Dendritic cell treated with granulocyte-macrophage colony-stimulating factor and Interleukin-4, amounts not matched to agents 40 ng/mL and 50 ng/mL, for 4 days (primary cell): ENCODE measurements around the gene INPP5D.
"Not testable (repeated sequence)": the region's sequence is repeated elsewhere in the genome, so short reads cannot be mapped to it uniquely, and the experiment has no call there.

Experiments used
- H3K27ac Mint-ChIP-seq: one replicate; pipeline ENCODE4 v1.8.0; 2022; ENCODE audit warnings: mild to moderate bottlenecking, mixed read lengths
- H3K27me3 Mint-ChIP-seq: one replicate; pipeline ENCODE4 v1.8.0; 2022; ENCODE audit warnings: mild to moderate bottlenecking, mixed read lengths
- H3K36me3 Mint-ChIP-seq: one replicate; pipeline ENCODE4 v1.8.0; 2022; ENCODE audit warnings: low read depth, mixed read lengths
- H3K4me1 Mint-ChIP-seq: one replicate; pipeline ENCODE4 v1.8.0; 2022; ENCODE audit warnings: low read depth, mixed read lengths
- H3K4me3 Mint-ChIP-seq: one replicate; pipeline ENCODE4 v1.8.0; 2022; ENCODE audit warnings: mild to moderate bottlenecking, moderate library complexity, mixed read lengths
- H3K9me3 Mint-ChIP-seq: one replicate; pipeline ENCODE4 v1.8.0; 2022; ENCODE audit warnings: mixed read lengths
- intact Hi-C: fragments of 100-400 bp; cut with micrococcal nuclease; formaldehyde crosslinking; loops from one replicate; pipeline ENCODE4 v1.15.0; 2022

Gene INPP5D

DNA sequence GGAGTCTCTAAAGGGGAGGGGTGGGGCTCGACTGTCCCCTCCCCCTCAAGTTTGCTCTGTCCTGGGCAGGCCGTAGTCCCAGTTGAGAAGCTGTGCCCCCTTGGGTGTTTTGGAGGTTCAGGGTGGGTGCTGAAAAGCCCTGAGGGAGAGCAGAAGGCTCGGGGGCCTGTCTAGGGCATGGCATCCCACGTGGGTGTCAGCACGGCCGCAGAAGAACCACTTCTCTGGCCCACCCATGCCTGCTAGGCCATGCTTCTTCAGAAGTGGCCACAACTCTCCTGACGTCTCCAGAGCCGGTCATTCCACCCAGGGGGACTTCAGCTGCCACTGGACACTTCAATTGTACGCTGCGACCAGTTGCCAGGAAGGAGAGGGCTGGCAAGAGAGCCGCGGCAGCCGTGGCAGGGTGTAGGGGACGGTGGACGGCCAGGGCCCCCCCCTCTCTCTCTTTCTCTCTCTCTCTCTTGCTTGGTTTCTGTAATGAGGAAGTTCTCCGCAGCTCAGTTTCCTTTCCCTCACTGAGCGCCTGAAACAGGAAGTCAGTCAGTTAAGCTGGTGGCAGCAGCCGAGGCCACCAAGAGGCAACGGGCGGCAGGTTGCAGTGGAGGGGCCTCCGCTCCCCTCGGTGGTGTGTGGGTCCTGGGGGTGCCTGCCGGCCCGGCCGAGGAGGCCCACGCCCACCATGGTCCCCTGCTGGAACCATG lies at the start of gene INPP5D:
Gene INPP5D (plus strand): TSS at position 546 of the 704 bp plus-strand sequence. CDS start 137 bp downstream, at position 683.
- peak within 1 kb of the TSS; percentile 92 for H3K27ac Mint-ChIP-seq
- peaks cover 54% of the 10 kb centered on the region for H3K4me1 Mint-ChIP-seq
- H3K4me3 Mint-ChIP-seq, result peak within 1 kb of the TSS; percentile 95
- intact Hi-C loops, result loop anchor here (2.0 to 5.0 kb wide), 2 partner anchors 23 to 192 kb away; partner anchors contain the start of gene ATG16L1
- H3K36me3 Mint-ChIP-seq, result peaks cover 44% of the 10 kb centered on the region
- no peaks in the 10 kb centered on the region for H3K9me3 Mint-ChIP-seq
- no peaks in the 10 kb centered on the region for H3K27me3 Mint-ChIP-seq

DNA sequence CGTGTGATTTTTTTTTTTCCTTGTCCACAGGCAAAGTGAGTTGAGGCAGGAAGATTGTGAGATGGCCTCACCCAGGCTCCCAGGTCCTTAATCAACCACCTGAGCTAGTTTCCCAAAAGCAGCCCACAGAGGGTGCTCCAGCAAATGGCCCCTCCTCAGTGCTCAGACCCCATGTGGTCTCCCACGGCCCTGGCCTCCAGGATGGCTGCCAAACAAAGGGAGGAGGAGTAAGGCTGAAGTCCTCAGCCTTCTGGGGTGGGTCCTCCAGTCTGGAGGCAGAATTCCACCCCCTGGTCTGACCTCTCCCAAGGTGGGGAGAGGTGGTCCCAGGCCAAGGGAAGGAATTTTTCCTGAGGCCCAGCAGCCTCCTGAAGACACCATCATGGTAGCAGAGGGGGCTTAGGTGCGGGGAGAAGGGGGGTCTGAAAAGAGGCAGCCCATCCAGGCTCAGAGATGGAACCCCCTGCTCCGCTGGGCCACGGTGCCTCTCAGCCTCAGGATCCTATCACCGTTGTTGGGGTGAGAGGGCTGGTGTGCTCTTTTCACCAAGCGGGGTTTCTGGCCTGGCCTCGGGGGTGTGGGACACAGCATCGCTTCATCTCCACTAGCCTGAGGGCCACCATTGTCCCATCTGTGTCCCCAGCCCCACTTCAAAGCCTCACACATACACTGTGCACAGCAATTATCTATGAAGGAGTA lies 49.4 kb upstream of the INPP5D start:
- Mint-ChIP-seq H3K9me3 (peaks cover 10% of the 10 kb centered on the region), H3K36me3 (no peaks in the 10 kb centered on the region), H3K4me1 (peaks cover 18% of the 10 kb centered on the region), H3K27me3 (peaks cover 17% of the 10 kb centered on the region), H3K27ac (no peak overlapping the region), H3K4me3 (no peak overlapping the region)
- intact Hi-C loops, result no loop called here

DNA sequence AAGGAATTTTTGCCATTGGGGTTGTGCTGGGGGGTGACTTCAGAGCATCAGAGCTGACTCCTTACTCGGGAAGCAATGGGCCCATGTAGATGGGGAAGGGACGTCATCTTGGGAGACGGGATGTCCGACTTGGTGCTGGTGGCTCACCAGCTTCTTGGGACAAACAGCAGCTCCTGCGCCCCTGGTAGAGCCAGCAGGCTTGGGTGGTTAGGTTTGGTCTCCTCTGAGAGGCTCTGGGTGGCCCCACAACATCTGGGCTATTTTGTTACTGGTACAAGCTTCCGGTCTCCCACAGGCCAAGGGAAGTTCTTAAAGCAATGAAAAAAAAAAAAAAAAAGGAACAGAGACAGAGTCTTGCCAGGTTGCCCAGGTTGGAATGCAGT lies 48.9 kb upstream of the INPP5D start:
- Mint-ChIP-seq H3K36me3 (no peaks in the 10 kb centered on the region), H3K27me3 (peaks cover 12% of the 10 kb centered on the region), H3K9me3 (peaks cover 11% of the 10 kb centered on the region), H3K27ac (no peak overlapping the region), H3K4me1 (peaks cover 18% of the 10 kb centered on the region), H3K4me3 (no peak overlapping the region)
- intact Hi-C loops, result no loop called here

DNA sequence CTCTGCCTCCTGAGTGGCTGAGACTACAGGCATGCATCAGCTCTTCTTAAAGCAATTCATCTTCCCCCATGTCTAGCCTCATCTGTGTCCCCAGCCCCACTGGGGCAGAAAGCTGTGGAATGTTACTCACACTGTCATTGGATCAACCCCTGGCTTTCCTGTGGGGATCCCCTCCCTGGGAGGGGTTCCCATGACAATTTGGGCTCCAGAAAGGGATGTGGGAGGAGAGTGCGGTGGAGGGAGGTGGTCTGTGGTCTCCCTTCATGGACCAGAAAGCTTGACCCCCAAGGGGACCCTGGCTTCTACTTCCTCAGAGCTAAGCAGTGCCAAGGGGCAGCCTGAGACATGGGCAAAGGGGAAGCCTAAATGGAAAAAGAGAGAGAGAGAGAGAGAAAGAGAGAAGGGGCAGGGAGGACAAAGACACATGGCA lies 48.4 kb upstream of the INPP5D start:
- Mint-ChIP-seq H3K9me3 (peaks cover 11% of the 10 kb centered on the region), H3K4me1 (peaks cover 18% of the 10 kb centered on the region), H3K27ac (peak overlapping the region; percentile 56), H3K4me3 (no peak overlapping the region), H3K36me3 (no peaks in the 10 kb centered on the region), H3K27me3 (peaks cover 13% of the 10 kb centered on the region)
- intact Hi-C loops, result no loop called here

DNA sequence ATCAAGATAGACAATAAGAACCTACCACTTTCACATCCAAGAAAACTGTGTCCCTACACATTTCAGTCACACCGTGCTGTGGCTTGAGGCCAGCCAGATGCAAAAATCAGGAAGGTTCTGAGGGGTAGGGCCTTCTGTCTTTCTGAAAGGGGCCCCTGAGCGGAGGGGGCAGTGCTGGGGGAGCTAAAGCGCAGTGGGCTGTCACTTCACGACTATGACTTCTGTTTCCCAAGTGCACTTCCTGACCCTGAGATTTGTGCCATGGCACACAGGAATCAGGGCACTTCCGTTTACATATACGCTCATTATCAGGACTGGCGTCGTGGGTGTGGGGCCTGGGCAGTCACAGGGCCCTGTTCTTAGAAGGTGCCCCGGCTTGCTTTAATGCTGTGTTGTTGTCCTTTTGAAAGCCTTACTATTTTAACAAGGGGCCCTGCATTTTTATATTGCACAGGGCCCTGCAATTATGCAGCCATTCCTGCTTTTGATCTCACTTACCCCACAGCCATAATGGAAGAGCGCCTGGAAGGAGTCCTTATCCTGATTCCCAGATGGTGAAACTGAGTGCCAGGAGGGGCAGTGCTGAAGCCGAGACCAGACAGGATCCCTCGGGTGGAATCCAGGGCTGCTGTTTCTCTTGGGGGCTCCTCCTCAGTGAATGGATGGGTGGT lies 47.7 kb upstream of the INPP5D start:
- H3K4me1 Mint-ChIP-seq, result peaks cover 18% of the 10 kb centered on the region
- no peaks in the 10 kb centered on the region for H3K36me3 Mint-ChIP-seq
- no peak overlapping the region for H3K4me3 Mint-ChIP-seq
- peaks cover 11% of the 10 kb centered on the region for H3K9me3 Mint-ChIP-seq
- intact Hi-C loops, result no loop called here
- H3K27me3 Mint-ChIP-seq, result peaks cover 13% of the 10 kb centered on the region
- peak overlapping the region; percentile 56 for H3K27ac Mint-ChIP-seq

DNA sequence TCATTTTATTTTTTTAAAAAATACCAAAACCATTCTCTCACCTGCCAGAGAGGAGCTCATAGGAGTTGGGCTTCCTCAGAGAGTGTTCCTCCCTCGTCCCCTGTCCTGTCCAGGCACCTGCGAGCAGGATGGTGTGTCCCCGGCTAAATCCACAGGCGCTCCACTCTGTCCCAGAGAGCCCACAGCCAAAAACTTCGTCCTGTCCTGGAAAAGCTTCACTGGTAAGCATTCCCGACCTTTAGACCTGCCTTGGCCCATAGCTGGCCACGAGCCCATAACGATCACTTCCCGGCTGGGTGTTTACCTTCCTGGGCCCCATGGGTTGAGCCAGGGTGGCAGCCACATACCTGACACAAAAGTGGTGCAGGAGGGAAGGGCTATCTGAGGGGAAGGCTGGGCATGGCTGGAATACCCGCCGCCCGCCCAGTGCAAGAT lies 47.1 kb upstream of the INPP5D start, which contains the start of gene NGEF:
Gene NGEF (minus strand): TSS at position 230 of the 435 bp plus-strand sequence. CDS start 38,366 bp downstream, outside the sequence.
- Mint-ChIP-seq H3K4me3 (no peak within 1 kb of the TSS), H3K27me3 (peaks cover 12% of the 10 kb centered on the region), H3K4me1 (peaks cover 18% of the 10 kb centered on the region), H3K9me3 (peaks cover 11% of the 10 kb centered on the region), H3K27ac (peak within 1 kb of the TSS; percentile 56), H3K36me3 (no peaks in the 10 kb centered on the region)
- intact Hi-C loops, result no loop called here

GRCh38 chr2:233013650-233014049 lies 46.5 kb upstream of the INPP5D start:
- Mint-ChIP-seq H3K36me3 (no peaks in the 10 kb centered on the region), H3K4me3 (no peak overlapping the region), H3K4me1 (peaks cover 18% of the 10 kb centered on the region), H3K9me3 (peaks cover 11% of the 10 kb centered on the region), H3K27ac (no peak overlapping the region), H3K27me3 (peaks cover 11% of the 10 kb centered on the region)
- intact Hi-C loops, result no loop called here

- intact Hi-C loops, result no loop called here
- Mint-ChIP-seq H3K27ac (no peak overlapping the region), H3K9me3 (peaks cover 11% of the 10 kb centered on the region), H3K4me3 (no peak overlapping the region), H3K4me1 (peaks cover 18% of the 10 kb centered on the region), H3K27me3 (peaks cover 9% of the 10 kb centered on the region), H3K36me3 (no peaks in the 10 kb centered on the region)
Measured at GRCh38 chr2:233015019-233015645, 45.0 kb upstream of the INPP5D start.

DNA sequence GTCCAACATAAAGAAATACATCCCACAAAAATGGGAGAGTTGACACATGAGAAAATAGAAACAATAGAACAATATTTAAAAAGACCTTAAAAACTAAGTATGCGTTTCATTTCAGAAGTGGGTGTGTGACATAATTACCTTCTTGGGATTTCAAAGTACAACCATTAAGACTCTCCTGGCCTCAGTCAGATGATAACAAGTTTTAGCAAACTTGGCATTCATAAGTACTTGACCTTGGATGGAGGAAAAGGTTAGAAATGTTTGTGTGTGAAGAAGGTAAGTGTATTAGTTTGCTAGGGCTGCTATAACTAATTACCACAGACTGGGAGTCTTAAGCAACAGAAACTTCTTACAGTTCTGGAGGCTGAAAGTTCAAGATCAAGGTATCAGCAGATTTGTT lies 42.2 kb upstream of the INPP5D start:
- intact Hi-C loops, result no loop called here
- H3K36me3 Mint-ChIP-seq, result no peaks in the 10 kb centered on the region
- peaks cover 5% of the 10 kb centered on the region for H3K27me3 Mint-ChIP-seq
- H3K4me1 Mint-ChIP-seq, result no peaks in the 10 kb centered on the region
- H3K9me3 Mint-ChIP-seq, result peaks cover 11% of the 10 kb centered on the region
- H3K27ac Mint-ChIP-seq, result no peak overlapping the region
- H3K4me3 Mint-ChIP-seq, result no peak overlapping the region

DNA sequence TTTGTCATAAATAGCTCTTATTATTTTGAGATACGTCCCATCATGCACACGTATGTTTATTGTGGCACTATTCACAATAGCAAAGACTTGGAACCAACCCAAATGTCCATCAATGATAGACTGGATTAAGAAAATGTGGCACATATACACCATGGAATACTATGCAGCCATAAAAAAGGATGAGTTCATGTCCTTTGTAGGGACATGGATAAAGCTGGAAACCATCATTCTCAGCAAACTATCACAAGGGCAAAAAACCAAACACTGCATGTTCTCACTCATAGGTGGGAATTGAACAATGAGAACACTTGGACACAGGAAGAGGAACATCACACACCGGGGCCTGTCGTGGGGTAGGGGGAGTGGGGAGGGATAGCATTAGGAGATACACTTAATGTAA lies 40.5 kb upstream of the INPP5D start:
- H3K4me3 Mint-ChIP-seq, H3K27ac Mint-ChIP-seq, intact Hi-C loops, H3K4me1 Mint-ChIP-seq, H3K27me3 Mint-ChIP-seq, H3K36me3 Mint-ChIP-seq: not testable (repeated sequence)
- H3K9me3 Mint-ChIP-seq, result peaks cover 11% of the 10 kb centered on the region

DNA sequence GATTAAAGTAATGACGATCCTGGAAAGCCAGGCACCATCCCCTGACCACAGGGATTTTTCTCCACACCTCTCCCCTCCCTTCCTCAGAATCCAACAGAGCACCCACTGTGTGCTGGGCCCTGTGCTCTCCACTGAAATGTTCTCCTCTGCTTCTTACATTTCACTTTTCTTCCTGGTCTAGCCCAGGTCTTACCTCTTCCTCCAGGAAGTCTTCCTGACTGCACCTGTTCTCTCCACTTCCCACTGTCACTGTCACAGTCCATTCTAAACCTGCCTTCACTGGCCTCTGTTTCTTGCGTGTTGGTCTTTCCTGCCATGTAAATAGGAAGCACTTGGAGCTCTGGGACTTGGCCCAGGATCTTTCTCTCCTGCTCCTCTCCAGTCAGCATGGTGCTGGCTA lies 39.7 kb upstream of the INPP5D start:
- H3K27ac Mint-ChIP-seq, result no peak overlapping the region
- H3K4me3 Mint-ChIP-seq, result no peak overlapping the region
- H3K27me3 Mint-ChIP-seq, result peaks cover 5% of the 10 kb centered on the region
- H3K9me3 Mint-ChIP-seq, result peaks cover 3% of the 10 kb centered on the region
- no peaks in the 10 kb centered on the region for H3K4me1 Mint-ChIP-seq
- intact Hi-C loops, result no loop called here
- H3K36me3 Mint-ChIP-seq, result no peaks in the 10 kb centered on the region

- no peak overlapping the region for H3K4me3 Mint-ChIP-seq
Measured at GRCh38 chr2:233021771-233022170, 38.4 kb upstream of the INPP5D start.

DNA sequence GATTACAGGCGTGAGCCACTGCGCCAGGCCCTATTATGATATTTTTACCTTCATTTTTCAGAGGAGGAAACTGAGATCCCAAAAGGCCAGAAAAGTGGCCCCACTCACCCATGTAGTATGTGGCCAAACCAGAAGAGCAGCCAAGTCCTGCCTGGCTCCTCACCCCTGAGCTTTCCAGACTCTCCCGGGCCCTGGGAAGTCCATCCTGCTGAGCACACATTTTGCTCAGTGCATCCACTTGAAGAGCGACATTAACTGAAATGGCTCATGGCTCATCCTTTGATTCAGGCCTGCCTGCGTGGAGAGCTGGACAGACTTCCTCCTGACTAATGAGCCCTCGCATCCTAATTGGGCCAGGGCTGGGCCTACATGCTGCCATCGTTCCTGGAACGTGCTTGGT lies 37.6 kb upstream of the INPP5D start:
- Mint-ChIP-seq H3K4me1 (no peaks in the 10 kb centered on the region), H3K36me3 (no peaks in the 10 kb centered on the region), H3K9me3 (no peaks in the 10 kb centered on the region), H3K27me3 (peaks cover 5% of the 10 kb centered on the region), H3K27ac (no peak overlapping the region), H3K4me3 (no peak overlapping the region)
- intact Hi-C loops, result no loop called here

More at GRCh38 chr2:233021771-233022170, 38.4 kb upstream of the INPP5D start:
- intact Hi-C loops, result no loop called here
- Mint-ChIP-seq H3K27me3 (peaks cover 3% of the 10 kb centered on the region), H3K9me3 (no peaks in the 10 kb centered on the region), H3K27ac (no peak overlapping the region), H3K36me3 (no peaks in the 10 kb centered on the region), H3K4me1 (no peaks in the 10 kb centered on the region)
